Activated naive CD8-positive, alpha-beta T cell treated with anti-CD3 and anti-CD28 coated beads, Interleukin-2, amount 10 ng/mL, durations not matched to agents 7 days and 5 days (primary cell): ENCODE data around the gene CCNI. TPM values are rescaled to one million over a fixed set of nuclear protein-coding genes. Genes with fewer than 3 reads are reported as not detected.
A peak's percentile ranks its signal among the peaks of the same experiment; 100 is the strongest.

Source experiments
- ATAC-seq: fragments of 150-1000 bp; cut with Tn5 transposase; one replicate; pipeline ENCODE4 v1.10.0; 2021; ENCODE audit warnings: low read depth, moderate library complexity
- POLR2A ChIA-PET: fragments of 350-600 bp; sonication (Branson Sonifier 250); formaldehyde crosslinking; loops from one replicate; lab custom pipeline; 2021; ENCODE audit warnings: antibody characterized with exemption; lab: Charles Lee
- DNase-seq: peaks from one replicate; pipeline ENCODE4 v3.0.0; 2021
- H3K27ac Mint-ChIP-seq: one replicate; pipeline ENCODE4 v1.8.0; 2022; ENCODE audit warnings: mild to moderate bottlenecking, mixed read lengths
- H3K27me3 Mint-ChIP-seq: one replicate; pipeline ENCODE4 v1.8.0; 2022; ENCODE audit warnings: mild to moderate bottlenecking, moderate library complexity, mixed read lengths
- H3K36me3 Mint-ChIP-seq: one replicate; pipeline ENCODE4 v1.8.0; 2021; ENCODE audit warnings: mild to moderate bottlenecking, mixed read lengths
- H3K4me1 Mint-ChIP-seq: one replicate; pipeline ENCODE4 v1.8.0; 2021; ENCODE audit warnings: mixed read lengths
- H3K4me3 Mint-ChIP-seq: one replicate; pipeline ENCODE4 v1.8.0; 2022; ENCODE audit warnings: mild to moderate bottlenecking, moderate library complexity, mixed read lengths
- H3K9me3 Mint-ChIP-seq: one replicate; pipeline ENCODE4 v1.8.0; 2021; ENCODE audit warnings: mixed read lengths
- total RNA-seq, 2 experiments: library from RNA; stranded (reverse); gene quantifications; one replicate each; pipeline ENCODE4 v1.2.3, GENCODE V29; 2021

CCNI gene
- total RNA-seq, 2 experiments from 2014 or later: 243 to 244 TPM

- ATAC-seq (no peak), DNase-seq (no peak)
- H3K27ac Mint-ChIP-seq: no peak overlapping the region
- peaks cover 33% of the 10 kb centered on the region for H3K4me1 Mint-ChIP-seq
- POLR2A ChIA-PET: no interaction called here
- H3K4me3 Mint-ChIP-seq: no peak overlapping the region
- H3K27me3 Mint-ChIP-seq: no peaks in the 10 kb centered on the region
- H3K9me3 Mint-ChIP-seq: no peaks in the 10 kb centered on the region
- peaks cover 34% of the 10 kb centered on the region for H3K36me3 Mint-ChIP-seq
Measured at GRCh38 chr4:77026322-77026704, 49.5 kb downstream of the CCNI start.

GRCh38 chr4:77025643-77026321 lies 50.0 kb downstream of the CCNI start:
- Mint-ChIP-seq H3K36me3 (peaks cover 38% of the 10 kb centered on the region), H3K9me3 (no peaks in the 10 kb centered on the region), H3K4me1 (peaks cover 29% of the 10 kb centered on the region), H3K27ac (no peak overlapping the region), H3K27me3 (no peaks in the 10 kb centered on the region), H3K4me3 (no peak overlapping the region)
- POLR2A ChIA-PET: no interaction called here
- peak; percentile 86 for ATAC-seq
- no peak for DNase-seq

DNA sequence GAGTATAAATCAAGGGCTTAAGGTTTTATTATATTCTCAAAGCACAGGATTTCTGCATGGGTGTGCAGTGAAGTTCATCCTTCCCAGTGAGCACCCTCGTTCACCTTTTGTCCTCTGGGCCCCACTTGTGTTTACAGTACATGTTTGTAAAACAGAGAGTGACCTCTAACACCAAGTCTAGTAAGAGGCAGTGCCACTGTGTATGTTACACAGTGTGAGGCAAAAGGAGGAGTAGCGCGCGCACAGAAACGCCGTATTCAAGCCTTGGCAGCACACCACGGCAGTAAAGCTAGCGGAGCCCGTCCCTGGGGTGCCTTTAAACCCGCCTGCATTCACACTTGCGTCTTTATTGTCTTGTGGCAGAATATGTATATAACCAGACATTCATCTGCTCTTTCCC lies 51.9 kb downstream of the CCNI start:
- no peaks in the 10 kb centered on the region for H3K9me3 Mint-ChIP-seq
- POLR2A ChIA-PET: no interaction called here
- H3K4me1 Mint-ChIP-seq: peaks cover 26% of the 10 kb centered on the region
- DNase-seq (no peak), ATAC-seq (no peak)
- H3K36me3 Mint-ChIP-seq: peaks cover 47% of the 10 kb centered on the region
- no peak overlapping the region for H3K27ac Mint-ChIP-seq
- H3K4me3 Mint-ChIP-seq: no peak overlapping the region
- H3K27me3 Mint-ChIP-seq: no peaks in the 10 kb centered on the region

GRCh38 chr4:77022560-77023179 lies 53.1 kb downstream of the CCNI start:
- POLR2A ChIA-PET: interaction anchor here (0.6 kb wide), 1 partner anchor 232 kb away, joined by 7 read pairs; no protein-coding TSS in a partner anchor
- H3K9me3 Mint-ChIP-seq: no peaks in the 10 kb centered on the region
- peaks cover 44% of the 10 kb centered on the region for H3K36me3 Mint-ChIP-seq
- no peak for DNase-seq
- H3K27ac Mint-ChIP-seq: no peak overlapping the region
- no peaks in the 10 kb centered on the region for H3K27me3 Mint-ChIP-seq
- peaks cover 17% of the 10 kb centered on the region for H3K4me1 Mint-ChIP-seq
- no peak for ATAC-seq
- no peak overlapping the region for H3K4me3 Mint-ChIP-seq

- no peaks in the 10 kb centered on the region for H3K9me3 Mint-ChIP-seq
- peaks cover 12% of the 10 kb centered on the region for H3K4me1 Mint-ChIP-seq
- POLR2A ChIA-PET: no interaction called here
- no peaks in the 10 kb centered on the region for H3K27me3 Mint-ChIP-seq
- peaks cover 41% of the 10 kb centered on the region for H3K36me3 Mint-ChIP-seq
- H3K27ac Mint-ChIP-seq: no peak overlapping the region
- DNase-seq: no peak
- ATAC-seq: no peak
- no peak overlapping the region for H3K4me3 Mint-ChIP-seq
Measured at GRCh38 chr4:77021614-77022089, 54.1 kb downstream of the CCNI start.

- POLR2A ChIA-PET: no interaction called here
- H3K27me3 Mint-ChIP-seq: no peaks in the 10 kb centered on the region
- no peak overlapping the region for H3K27ac Mint-ChIP-seq
- peaks cover 8% of the 10 kb centered on the region for H3K4me1 Mint-ChIP-seq
- DNase-seq (no peak), ATAC-seq (no peak)
- H3K4me3 Mint-ChIP-seq: no peak overlapping the region
- H3K36me3 Mint-ChIP-seq: peaks cover 44% of the 10 kb centered on the region
- no peaks in the 10 kb centered on the region for H3K9me3 Mint-ChIP-seq
Measured at GRCh38 chr4:77020017-77020416, 55.8 kb downstream of the CCNI start.

DNA sequence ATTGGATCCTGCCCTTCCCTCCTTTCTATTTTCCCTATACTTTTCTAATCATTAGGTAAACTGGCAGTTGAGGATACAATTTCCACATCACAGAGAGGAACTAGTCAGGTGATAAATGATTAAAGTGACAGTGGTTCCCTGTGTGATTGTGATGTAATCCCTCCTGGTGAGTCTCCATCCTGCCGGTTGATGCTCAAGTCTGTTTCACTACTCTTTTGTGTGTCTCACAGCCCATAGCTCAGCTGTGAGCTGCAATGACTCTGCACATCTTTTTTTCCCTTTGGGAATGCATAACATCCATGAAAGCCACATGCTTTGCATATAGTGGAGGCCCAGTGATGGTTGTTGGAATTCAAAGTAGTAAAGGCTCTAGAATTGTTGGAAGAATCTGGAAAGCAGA lies 60.4 kb downstream of the CCNI start:
- Mint-ChIP-seq H3K9me3 (no peaks in the 10 kb centered on the region), H3K36me3 (peaks cover 55% of the 10 kb centered on the region), H3K27ac (no peak overlapping the region), H3K4me1 (peaks cover 22% of the 10 kb centered on the region), H3K4me3 (no peak overlapping the region), H3K27me3 (no peaks in the 10 kb centered on the region)
- ATAC-seq: no peak
- POLR2A ChIA-PET: interaction anchor here (0.5 kb wide), 1 partner anchor 60 kb away, joined by 3 read pairs; no protein-coding TSS in a partner anchor
- DNase-seq: no peak

GRCh38 chr4:77014256-77014655 lies 61.5 kb downstream of the CCNI start:
- H3K9me3 Mint-ChIP-seq: no peaks in the 10 kb centered on the region
- peaks cover 25% of the 10 kb centered on the region for H3K4me1 Mint-ChIP-seq
- ATAC-seq: peak; percentile 66
- H3K27ac Mint-ChIP-seq: peak overlapping the region; percentile 55
- no peaks in the 10 kb centered on the region for H3K27me3 Mint-ChIP-seq
- peak overlapping the region; percentile 35 for H3K4me3 Mint-ChIP-seq
- DNase-seq: no peak
- H3K36me3 Mint-ChIP-seq: peaks cover 48% of the 10 kb centered on the region
- POLR2A ChIA-PET: no interaction called here

DNA sequence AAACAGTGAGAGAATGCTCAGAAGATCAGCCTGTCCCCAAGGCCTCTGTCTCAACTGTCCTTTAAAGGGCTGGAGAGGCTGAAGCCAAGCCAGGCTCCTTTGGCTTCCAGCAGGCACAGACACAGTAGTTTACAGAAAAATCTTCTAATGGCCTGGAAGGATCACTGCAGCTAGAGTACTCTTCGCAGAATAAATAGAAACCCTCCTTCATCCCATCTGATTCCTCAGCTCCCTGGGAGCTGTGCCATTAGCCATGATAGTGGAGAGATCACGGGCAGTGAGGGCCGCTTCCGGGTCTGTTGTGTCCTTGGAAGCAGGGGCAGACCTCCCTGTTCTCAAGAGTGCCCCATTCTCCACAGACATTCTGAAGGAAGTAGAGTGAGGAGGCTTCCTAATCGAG lies 63.1 kb downstream of the CCNI start:
- peaks cover 36% of the 10 kb centered on the region for H3K4me1 Mint-ChIP-seq
- H3K9me3 Mint-ChIP-seq: no peaks in the 10 kb centered on the region
- DNase-seq (no peak), ATAC-seq (no peak)
- POLR2A ChIA-PET: no interaction called here
- H3K4me3 Mint-ChIP-seq: no peak overlapping the region
- peaks cover 54% of the 10 kb centered on the region for H3K36me3 Mint-ChIP-seq
- no peaks in the 10 kb centered on the region for H3K27me3 Mint-ChIP-seq
- H3K27ac Mint-ChIP-seq: no peak overlapping the region

DNA sequence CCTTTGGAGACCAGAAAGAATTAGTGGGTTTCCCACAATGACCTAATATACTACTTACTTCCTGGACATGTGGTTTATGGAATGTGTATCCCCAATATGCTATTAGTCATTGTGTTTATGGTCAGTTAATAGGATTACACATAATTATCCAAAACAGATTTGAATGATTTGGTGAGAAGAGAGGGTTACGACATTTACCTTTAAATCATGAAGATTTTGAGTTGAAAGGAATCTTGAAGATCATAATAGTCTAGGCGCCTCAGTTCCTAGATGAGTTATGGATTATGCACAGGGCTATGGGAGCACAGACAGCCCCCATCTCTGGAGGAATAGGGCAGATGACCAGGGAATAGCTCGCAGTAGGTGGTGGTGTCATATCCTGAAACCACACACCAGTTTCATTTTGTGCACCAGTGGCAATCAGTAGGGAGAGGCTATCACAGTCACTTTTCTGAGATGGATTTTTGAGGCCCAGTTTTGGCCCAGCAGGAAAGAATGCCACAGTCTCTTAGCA lies 64.9 kb downstream of the CCNI start:
- no peaks in the 10 kb centered on the region for H3K27me3 Mint-ChIP-seq
- H3K36me3 Mint-ChIP-seq: peaks cover 54% of the 10 kb centered on the region
- no peaks in the 10 kb centered on the region for H3K9me3 Mint-ChIP-seq
- no peak overlapping the region for H3K4me3 Mint-ChIP-seq
- H3K27ac Mint-ChIP-seq: peak overlapping the region; percentile 30
- POLR2A ChIA-PET: no interaction called here
- H3K4me1 Mint-ChIP-seq: peaks cover 45% of the 10 kb centered on the region
- ATAC-seq: no peak
- DNase-seq: no peak

DNA sequence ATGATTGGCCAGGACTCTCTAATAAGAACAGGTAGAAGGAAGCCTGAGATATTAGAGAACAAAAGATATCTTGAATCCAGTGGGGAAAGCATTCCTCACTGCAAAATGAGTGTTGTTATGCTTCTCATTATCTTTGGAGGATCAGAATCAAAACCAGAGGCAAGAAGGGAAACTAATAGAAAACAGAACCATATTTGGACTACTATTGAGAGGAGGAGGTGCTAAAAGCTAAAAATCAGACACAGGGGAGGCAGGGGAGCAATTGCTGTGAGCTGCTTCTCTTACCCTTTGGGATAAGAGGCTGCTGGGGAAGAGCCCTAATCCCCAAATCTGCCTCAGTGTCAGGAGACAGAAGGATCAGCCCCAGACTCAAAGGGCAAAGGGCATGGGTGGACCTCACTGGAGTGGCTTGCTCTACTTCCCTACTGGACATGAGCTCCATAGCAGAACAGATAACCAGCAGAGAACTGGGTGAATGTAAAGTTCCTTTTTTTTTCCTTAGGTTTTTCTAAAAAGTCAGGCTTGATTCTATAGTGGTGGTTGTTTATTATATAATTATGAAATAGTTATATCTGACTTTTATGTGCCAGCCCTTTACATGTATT lies 66.2 kb downstream of the CCNI start:
- Mint-ChIP-seq H3K36me3 (peaks cover 51% of the 10 kb centered on the region), H3K27me3 (no peaks in the 10 kb centered on the region), H3K27ac (no peak overlapping the region), H3K4me3 (no peak overlapping the region), H3K4me1 (peaks cover 36% of the 10 kb centered on the region), H3K9me3 (no peaks in the 10 kb centered on the region)
- POLR2A ChIA-PET: no interaction called here
- no peak for ATAC-seq
- no peak for DNase-seq

- H3K4me1 Mint-ChIP-seq: peaks cover 33% of the 10 kb centered on the region
- peak overlapping the region; percentile 23 for H3K4me3 Mint-ChIP-seq
- DNase-seq (no peak), ATAC-seq (peak; percentile 67)
- peak overlapping the region; percentile 48 for H3K27ac Mint-ChIP-seq
- POLR2A ChIA-PET: interaction anchor here (0.7 kb wide), 1 partner anchor 12 kb away, joined by 3 read pairs; no protein-coding TSS in a partner anchor
- H3K36me3 Mint-ChIP-seq: peaks cover 45% of the 10 kb centered on the region
- no peaks in the 10 kb centered on the region for H3K9me3 Mint-ChIP-seq
- no peaks in the 10 kb centered on the region for H3K27me3 Mint-ChIP-seq
Measured at GRCh38 chr4:77007358-77008230, 68.2 kb downstream of the CCNI start.
